Activated CD4-positive, alpha-beta T cell treated with anti-CD3 and anti-CD28 coated beads, Interleukin-2, amount 50 U/mL, for 24 hours (primary cell): Measurements from ENCODE around the gene FBXW12.

ENCODE experiments used
- DNase-seq, 2 donors: peaks; one replicate each; pipeline ENCODE4 v3.0.0-alpha.2; 2020; ENCODE audit warnings: low read depth in 1 of 2, low spot score in 1 of 2

Gene FBXW12

GRCh38 chr3:48433472-48434118, 61.6 kb downstream of the FBXW12 start:
- DNase-seq = no peak

DNA sequence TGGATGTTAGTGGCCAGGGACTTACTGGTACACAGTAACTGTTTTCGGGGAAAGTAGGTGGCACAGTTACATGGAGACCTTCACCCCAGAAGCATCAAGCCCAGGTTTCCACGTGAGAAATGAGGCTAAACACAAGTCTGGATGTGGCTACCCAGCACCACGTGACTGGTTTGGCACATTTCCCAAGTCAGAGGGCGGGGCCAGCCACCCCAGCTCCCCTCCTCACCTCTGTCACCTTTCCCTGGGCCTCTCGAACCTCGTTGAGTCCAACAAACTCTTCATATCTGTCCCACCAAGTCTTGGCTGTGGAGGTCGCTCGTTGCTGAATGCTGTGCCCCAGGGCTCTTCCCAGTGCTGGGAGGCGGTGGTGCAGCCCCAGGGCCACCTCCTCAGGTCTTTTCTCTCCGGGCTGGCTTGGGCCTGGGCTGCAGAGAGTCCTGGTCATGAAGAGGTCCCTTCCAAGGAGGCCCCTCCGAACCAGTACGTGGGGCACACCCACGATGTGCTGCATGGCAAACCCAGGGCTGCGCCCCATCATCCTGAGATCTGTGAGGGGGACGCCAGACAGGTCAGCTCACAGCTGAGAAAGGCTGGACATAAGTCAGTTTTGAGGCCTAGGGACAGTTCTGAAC, 62.7 kb downstream of the FBXW12 start:
- DNase-seq = no peak

GRCh38 chr3:48435223-48435595, 63.2 kb downstream of the FBXW12 start:
- no peak for DNase-seq

DNA sequence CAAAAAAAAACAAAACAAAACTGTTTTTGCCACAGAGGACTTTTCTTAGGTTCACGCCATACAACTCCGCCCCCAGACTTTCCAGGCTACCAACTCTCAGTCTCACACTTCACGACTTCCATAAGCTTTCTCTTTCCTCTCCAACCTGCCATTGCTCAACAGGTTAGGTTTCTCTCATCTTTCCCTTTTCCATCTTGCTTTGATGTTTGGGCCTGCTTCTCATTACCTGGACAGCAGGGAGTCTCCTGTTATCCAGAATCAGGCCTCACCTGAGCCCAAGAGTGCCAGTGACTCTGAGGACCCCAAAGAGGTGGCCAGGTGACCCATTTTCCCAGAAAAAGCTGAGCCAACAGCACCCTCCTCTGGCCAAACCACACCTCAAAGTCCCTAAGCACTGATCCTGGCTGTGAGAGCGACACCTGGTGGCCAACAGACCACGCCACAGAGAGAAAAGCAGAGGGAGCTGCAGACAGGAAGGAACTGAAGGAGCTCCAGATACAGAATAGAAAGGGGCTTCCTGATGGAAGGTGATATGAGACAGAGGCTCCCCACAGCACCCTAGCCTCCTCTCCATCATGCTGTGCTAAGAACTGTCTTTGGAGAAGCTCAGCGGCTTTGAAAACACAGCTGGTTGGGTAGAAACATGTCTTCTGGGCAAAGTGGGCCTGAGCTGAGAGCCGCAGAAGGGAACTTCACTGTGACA, 63.9 kb downstream of the FBXW12 start:
- DNase-seq = peak; percentile 70 to 83

DNA sequence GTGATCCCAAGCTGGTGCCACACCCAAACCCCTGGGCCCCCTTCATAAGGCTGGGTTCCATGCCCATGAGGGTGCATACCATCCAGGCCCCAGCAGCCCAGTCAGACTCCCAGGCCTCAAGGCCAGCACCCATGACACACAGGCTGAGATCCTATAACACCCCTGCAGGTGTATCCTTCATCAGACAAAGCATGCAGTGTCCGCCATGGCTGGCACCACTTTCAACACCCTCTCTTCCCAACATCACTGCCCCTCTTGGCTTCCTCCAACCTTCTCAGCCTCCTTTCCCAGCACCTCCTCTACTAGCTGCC, 64.4 kb downstream of the FBXW12 start:
- DNase-seq = no peak

DNA sequence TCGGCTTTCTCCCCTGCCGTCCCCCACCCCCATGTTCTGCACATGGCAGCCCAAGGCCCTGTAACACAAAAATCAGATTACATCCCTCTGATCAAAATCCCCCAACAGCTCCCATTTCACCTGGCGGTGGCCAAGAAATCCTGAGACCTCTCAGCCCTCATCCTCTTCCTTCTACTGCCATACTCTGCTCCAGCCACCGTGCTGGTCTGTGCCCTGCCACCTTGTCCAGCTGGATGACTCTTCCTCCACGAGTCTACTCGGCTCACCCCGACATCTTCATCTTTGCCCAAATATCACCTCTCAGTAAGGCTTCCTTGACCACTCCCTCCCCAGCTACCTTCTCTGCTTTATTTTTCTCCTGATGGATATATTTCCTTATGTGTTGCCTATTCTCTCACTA, 64.8 kb downstream of the FBXW12 start:
- no peak for DNase-seq

- DNase-seq = no peak
Measured at GRCh38 chr3:48437812-48438211, 65.8 kb downstream of the FBXW12 start.

DNA sequence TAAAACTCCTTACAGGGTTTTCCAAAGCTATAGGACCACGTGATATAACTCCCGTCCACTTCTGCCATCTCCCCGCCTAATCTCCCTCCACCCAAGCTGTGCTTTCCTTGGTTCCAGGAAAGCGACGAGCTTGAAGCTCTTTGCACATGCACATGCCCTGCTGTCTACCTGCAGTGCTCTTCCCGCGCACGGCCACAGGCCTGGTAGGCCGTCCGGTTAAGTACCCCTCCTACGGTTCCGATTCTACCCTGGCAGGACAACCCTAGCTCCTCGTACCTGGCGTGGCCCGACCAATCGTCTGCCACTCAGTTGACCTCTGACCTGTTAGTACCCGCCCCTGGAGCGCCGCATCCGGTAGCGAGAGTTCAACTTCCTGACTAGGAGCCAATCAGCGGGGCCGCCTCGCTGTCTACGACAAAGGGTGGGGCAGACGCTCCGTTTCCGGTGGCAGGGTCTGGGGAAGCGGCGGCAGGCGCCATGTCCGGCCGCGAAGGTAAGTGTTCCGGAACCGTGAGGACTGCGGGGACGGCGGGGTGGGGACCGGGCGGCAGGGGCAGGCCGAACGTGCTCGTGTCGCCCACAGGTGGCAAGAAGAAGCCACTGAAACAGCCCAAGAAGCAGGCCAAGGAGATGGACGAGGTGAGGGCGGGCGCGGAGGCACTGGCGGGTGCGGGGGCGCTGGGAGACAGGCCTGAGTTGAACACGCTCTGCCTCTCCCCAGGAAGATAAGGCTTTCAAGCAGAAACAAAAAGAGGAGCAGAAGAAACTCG, 68.0 kb downstream of the FBXW12 start, which contains the start of the genes CCDC51 and TMA7:
TSS of gene CCDC51 (minus strand) at position 300 of the 770 bp plus-strand sequence. CDS start 4,991 bp downstream, outside the sequence.
TSS of gene TMA7 (plus strand) at position 438 of the 770 bp plus-strand sequence. CDS start at position 478, 40 bp downstream.
- DNase-seq = peak; percentile 94 to 98

- no peak for DNase-seq
Measured at GRCh38 chr3:48440590-48440958, 68.6 kb downstream of the FBXW12 start.

- no peak for DNase-seq
Measured at GRCh38 chr3:48441940-48442339, 69.9 kb downstream of the FBXW12 start.
